GM19452 (cell line): ENCODE data around the gene CCDC24.

Source experiments
- ATAC-seq: cut with Tn5 transposase; IDR thresholded peaks from one replicate; pipeline ENCODE4 v1.9.1; 2021; ENCODE audit not compliant: unreplicated experiment

CCDC24 gene

DNA sequence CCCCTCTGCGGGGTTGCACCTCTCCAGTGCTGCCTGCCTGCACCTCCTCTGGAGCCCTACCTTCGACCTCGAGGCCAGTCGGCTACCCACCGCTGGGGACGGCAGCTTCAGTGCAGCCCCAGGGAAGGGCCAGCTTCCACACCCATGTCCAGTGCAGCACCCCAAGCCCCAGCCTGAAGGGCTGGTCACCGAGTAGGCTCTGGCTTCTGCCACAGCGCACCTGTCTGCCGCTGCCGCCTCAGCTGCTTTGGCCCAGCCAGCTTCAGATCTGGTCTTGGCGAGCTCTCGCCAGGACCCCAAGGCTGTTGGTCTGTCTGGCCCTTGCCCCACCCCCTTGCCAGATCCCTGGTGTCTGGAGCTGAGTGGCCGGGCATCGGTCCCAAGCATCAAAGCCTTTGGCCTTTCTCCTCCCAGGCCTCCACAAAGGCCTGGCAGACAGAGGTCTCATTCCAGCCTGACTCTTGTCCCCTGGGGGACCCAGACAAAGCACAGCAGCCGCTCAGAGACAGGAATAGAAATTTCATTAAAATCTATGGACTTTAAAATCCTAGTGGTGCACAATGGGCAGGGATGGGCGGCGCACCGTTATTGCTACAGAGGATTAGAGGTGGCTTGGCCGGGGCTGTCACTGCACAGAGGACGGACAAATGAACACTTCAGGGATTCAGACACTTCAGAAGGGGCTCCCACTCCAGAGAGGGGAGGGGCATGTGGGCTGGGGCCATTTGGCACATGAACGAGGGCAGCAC lies 4.8 kb downstream of the CCDC24 start:
- no peak for ATAC-seq

DNA sequence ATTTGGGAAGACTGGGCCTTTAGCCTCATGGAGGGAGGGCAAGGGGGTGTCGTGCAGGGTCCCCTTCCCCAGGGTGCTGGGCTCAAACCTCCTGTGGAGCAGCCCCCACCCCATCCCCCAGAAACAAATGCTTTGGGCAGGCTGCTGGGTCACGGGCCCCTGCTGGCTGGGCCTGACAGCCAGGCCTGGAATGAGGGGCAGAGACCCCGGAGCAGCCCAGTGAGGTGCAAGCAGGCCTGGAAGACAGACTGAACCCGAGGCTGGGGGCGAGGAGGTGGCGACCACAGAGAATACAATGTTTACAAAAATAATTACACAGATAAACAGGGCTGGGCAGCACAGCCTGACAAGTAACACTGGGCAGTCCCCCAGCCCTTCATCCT lies 5.3 kb downstream of the CCDC24 start:
- no peak for ATAC-seq

DNA sequence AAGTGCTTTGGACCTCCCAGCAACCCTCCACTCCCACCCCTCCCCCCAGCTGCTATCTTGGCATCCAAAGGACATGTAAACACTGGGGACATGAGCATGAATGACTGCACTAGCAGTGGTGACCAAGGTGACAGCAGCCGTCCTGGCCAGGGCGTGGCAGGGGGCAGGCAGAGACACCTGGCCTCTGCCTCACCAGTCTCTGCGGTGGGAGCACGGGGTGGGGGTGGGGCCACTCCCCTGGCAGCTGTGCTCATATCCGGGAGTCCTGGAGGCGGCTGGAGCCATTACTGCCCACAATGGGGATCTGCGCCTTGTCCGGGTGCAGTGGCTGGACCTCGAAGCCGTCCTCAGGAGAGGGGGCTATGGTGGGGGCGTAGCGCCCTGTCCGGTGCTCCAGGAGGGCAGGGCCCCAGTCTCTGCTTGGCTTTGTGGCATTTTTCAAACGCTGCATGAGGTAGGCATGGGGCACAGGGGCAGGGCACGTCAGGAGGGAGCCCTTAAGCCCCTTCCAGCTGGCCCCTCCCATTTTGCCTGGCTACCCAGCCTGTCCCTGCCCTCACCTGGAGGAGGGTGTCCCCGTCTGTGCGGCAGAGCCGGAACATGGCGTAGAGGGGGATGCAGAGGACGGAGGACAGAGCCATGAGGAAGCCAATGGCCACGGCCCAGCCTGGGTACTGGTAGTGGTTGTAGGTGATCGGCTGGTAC lies 6.0 kb downstream of the CCDC24 start:
- ATAC-seq: no peak

DNA sequence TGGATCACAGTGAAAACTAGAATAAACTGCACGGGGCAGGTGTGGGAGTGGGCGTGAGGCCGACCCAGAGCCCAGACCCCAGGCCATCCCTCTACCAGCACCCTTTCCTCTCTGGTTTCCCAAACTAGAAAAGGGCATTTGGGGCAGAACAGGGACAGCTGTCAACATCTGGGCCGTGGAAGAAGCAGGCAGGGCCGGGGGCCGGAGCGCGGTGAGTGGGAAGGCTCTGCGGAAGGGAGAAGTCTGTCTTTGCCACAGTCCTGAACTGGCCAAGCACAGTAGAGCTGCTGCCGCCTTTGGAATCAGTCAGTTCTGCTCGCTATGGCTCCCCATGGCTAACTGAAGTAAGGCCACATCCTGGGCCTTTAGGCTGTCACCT lies 6.6 kb downstream of the CCDC24 start:
- no peak for ATAC-seq

DNA sequence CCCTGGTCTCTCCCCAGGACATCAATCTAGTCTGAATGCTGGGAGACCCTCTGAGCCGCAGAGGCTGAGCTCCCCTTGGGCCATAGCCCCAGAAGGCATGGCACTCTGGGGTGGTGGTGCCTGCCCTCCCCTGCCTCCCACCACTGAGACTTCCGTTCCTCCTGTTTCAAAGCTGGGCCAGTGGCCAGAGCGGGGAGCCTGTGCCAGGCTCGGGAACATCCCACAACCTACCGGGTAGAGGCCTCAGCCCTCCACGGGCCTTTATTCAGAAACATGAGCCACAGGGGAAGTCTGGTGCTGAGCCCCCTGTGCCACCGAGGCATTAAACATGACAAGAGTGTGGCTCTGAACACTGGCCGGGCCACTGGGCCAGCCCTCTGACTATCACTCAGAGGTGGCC lies 8.1 kb downstream of the CCDC24 start:
- no peak for ATAC-seq

DNA sequence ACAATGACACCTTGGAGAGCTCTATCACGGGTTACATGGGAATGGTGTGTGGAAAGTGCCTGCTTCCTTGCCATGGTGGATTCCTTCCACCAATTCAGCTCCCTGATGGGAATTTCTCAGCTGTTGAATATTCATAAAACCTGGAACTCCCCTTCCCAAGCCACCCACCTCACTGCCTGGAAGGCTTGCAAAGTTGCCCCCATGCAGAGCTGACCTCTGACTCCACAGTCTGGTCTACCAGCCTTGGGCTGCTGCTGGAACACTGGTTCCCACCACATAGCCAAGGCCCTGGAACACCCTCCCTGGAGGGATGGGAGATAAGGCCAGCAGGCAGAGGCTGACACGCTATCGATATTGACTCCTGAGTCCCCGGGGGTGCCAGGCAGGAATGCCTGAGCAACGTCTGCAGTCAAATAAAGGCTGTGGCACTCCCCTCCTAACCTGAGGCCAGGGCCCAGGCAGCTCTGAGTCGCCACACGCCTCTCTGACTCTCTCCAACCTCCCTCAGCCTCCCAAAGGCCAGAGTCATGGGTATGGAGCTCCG lies 8.8 kb downstream of the CCDC24 start:
- no peak for ATAC-seq

DNA sequence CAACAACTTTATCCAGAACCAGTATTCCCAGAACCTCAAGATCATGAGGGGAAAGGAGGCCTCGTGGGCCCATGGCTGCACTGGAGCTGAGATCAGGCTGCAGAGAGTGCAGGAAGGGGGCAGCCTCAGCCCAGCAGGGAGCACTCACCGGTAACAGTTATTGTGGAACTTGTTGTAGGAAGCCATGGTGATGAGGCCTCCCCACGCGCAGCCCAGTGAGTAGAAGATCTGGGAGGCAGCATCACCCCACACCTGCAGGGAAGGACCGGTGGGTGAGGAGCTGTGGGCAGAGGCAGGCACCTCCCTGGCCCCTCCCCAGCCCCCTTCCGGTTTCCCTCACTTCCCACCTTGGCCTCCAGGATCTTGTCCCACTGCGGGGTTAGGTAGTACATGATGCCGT lies 10.8 kb downstream of the CCDC24 start:
- ATAC-seq: no peak

DNA sequence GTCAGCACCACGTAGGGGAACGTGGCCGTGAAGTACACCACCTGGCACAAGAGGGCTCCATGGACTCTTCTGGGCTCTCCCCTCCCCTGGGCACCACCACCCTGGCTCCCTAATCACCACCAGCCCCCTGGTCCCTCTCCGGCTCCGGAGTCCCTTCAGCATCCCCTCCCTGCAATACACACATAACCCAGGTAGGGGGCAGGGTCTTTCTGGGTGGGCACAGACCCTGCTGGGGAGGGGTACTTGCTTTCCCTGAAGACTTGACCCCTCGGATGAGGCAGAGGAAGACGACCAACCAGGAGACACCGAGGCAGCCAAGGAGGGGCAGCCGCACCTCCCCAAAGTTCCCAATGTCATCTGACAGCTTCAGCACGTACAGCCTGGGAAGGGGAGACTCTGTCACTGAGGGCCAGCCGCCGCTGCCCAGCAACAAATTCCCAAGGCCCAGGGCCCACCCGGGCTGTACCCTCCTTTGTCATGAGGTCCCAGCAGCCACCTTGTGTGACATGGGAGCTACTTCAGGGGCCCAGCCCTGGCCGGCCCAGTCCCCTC lies 11.3 kb downstream of the CCDC24 start:
- ATAC-seq: no peak

DNA sequence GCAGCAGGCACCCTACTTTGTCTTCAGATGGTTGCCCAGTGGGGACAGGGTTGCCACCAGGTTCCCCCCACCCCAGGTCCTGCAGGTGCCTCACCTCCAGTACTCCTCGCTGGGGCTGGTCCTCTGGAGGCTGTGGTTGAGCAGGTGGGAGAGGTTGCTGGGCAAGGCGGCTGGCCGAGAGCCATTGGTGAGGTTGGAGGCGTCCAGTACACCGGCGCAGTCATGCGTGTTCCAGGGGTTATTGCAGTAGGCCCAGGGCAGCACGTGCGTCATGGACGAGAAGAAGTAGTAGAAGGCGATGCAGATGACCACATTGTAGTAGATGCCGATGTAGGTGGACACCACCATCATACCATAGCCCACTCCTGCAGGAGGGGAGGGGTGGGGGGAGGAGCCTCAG lies 16.9 kb downstream of the CCDC24 start:
- ATAC-seq: no peak

DNA sequence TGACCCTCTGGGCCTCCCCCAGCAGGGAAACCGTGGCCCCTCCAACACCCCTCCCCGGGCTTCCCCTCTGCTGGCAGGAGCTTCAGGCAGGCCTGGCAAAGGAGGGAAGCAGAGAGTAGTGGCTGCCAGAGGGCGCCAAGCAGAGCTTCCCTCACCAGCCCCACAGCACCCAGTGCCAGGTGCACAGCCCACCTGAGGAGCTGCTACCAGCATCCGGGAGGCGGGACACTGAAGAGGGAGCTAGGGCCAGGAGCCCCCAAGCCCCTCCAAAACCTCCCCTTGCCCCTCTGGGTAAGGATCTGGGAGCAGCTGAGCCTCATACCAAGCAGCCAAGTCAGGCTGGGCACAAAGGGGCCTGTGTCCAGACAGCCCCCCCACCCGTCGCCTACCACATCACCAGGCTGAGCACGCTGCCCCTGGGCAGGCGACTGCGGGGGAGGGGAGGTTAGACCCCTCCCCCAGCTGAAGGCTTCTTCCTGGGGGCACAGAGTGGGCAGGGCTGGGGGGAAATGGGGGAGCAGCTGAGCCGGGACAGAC lies 19.6 kb downstream of the CCDC24 start:
- ATAC-seq: no peak

DNA sequence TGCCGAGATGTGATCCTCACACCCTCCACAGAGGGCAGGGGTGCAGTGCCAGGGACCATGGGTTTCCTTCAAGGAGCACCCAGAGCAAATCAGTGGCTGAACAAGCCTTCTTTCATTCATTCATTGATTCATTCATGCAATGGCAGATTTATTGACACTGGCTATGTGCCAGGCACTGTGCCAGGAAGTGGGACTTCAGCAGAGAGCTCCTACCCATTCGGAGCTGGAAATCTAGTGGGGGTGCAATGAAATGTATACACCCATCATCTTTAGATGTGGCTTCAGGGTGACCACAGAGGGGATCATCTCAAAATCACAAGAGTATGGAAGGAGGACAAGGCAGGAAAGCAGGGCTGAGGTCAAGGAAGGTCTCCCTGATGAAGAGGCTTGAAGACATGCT lies 21.0 kb downstream of the CCDC24 start:
- no peak for ATAC-seq

DNA sequence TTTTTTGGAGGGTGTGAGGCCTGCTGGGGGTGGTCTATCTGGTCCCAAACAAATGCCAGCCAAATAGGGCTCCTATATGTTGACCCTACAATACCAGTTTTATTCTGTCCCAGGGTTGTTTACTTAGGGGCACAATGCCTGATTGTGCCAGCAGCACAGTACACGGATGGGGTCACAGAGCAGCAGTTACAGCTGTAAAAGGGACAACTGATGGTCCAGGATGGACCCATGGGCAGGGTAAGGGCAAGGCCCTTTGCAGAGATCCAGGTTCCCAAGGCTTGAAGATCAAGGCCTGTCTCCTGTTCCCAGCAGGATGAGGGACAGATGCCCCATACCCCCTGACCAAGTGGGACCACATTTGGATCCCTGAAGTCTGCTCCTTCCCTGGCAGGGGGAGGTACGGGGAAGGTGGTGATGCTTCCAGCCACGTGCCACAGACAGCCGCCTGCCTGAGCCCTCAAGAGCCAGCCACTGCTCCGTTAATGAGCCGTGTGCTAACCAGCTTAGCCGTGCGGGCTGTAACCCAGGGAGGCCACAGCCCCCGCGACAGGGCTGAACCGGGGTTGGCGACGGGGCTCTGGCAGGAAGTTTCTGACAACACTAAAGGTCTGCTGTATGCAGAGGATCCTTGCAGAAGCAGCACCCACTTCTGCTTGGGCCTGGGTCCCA lies 21.7 kb downstream of the CCDC24 start:
- no peak for ATAC-seq

DNA sequence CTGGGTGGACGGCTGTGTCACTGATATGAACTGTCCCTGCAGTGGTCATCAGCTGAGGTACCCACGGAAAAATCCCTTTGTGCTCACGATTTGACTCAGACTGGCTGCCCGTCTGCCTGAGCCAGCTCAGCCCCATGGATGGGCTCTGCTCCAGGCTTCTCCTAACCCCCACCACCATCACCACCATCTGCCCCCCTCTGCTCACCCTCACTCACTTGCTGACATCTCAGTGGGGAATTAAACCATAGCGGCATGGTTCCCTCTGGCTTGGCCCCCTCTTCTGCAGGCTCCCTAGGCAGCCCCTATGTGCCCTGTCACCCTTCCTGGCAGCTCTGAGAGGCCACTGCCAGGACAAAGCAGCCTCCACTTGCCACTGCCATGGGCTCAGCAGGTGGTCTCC lies 22.6 kb downstream of the CCDC24 start:
- no peak for ATAC-seq

DNA sequence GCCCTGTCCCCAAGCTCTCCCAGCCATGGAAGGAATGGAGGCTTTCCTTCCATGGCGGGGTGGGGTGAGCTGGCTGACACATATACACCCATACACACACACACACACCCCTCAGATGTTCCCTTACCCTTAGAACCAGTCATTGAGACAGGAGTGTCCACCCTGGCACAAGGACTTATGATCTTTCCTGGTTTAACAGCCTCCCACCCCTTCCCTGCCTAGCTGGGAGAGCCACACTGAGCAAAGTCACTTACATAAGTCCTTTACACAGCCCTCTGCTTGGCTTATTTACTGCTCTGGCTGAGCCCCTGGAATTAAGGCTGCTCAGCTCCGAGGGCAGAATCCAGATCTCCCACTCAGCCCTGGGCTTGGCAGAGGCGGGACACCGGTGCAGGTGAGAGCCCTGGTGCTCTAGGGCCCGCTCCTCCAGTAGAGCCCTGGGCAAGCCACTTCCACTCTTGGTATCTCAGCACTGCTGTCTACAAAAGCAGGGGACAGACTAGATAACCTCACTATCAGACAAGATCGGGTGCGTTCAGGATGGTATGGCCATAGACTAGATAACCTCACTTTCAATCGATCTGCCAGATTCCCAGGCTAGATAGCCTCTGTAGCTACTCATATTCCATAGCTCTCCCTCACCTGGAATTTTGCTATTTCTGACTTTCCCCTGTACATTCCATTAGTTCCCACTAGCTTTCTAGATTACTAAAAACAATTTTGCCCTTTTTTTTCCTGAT lies 23.1 kb downstream of the CCDC24 start:
- no peak for ATAC-seq

DNA sequence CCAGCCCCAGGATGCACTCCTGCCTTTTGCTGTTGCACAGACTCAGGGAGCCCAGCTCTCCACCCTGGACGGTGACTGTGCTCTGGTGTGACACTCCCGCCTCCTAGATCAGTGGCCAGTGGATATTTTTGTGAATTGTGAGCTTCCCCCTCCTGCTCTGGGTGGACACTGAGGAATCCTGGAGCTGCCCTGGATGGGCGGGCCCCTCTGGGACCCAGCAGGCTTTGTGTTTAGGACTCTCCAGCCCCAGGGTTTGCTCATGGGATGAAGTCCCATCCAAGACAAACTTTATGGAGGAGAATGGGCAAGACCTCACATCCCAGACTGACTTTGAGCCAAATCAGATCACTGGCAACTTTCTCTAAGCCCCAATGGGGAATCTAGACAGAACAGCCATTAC lies 23.8 kb downstream of the CCDC24 start:
- no peak for ATAC-seq

DNA sequence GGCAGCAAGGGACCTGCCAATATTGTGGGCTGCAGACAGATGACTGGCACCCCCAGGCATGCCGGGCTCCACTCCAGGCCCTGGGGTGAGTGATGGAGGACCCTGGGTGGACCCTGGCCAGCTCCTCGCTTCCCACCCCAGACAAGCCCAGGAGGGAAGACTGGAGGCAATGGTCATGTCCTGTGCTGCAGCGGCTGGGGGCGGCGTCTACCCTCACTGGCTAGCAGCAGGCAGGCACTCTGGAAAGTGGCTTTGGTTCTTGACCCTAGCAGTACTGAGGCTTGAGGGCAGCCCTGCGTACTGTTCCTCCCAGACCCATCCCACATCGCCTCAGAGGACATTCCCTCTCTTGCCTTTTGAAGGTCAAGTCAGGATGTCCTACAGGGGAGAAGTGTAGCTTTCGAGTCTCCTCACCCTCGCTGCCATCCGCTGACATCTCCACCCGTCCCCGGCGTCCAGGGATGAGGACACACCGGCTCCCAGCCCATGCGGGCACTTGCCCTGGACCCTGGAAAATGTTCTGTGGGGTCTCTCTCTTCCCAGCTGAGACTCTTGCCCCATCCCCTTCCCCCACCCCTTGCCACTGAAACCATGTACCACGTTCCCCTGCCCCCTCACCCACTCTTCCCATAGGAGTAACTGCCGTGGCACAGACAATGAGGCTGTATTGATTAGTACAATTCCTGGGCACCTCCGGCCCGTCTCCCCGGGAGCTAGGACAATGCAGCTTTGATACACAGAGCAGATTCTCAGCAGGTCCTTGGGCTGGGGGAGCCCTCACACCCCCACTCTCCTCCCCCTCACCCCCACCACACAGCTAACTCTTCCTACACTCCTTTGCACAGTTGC lies 24.9 kb downstream of the CCDC24 start:
- no peak for ATAC-seq

DNA sequence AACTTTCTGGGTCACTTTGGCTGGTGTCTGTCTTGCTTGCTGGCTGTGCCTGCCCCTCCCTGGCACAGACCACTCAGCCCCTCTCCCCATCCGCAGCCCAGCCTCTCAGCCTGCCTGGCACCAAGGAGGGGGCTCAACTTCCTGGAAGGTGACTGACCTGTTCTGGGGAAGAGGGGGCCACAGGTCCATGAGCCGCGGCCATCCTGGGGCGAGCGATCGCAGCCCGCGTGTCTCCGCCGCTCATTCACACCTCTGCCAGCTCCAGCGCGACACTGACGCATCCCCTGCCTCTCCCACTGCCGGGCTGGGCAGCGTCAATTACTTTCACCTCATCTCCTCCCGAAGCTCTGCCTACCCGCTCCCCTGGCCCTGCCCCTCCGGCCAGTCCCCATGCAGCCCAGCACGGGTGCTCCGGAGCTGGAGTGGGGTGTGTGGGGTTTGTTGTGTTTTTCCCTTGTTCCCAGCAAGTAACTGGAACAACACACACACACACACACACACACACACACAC lies 25.5 kb downstream of the CCDC24 start:
- ATAC-seq: no peak

DNA sequence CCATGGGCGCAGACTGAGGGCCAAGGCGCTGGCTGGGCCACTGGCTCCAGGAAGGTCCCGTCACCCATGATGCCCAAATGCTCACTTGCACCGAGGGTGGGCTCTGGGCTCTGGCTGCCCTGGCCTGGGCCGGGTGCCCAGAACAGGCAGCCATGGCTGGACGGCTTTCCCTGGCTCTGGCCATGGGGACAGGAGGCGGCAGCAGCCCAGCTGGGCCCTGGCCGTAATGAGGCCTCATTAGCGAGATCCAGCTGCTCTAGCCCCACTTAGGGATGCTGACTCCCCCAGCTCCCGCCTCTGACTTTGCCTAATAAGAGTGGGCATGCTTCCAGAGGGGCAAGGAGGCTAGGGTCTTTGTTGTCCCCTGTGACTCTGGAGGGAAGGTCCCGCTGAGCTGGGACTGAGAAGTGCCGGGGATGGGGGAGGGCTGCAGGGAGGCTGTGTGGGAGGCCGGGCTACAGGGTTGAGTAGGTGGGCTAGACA lies 28.1 kb downstream of the CCDC24 start:
- no peak for ATAC-seq

DNA sequence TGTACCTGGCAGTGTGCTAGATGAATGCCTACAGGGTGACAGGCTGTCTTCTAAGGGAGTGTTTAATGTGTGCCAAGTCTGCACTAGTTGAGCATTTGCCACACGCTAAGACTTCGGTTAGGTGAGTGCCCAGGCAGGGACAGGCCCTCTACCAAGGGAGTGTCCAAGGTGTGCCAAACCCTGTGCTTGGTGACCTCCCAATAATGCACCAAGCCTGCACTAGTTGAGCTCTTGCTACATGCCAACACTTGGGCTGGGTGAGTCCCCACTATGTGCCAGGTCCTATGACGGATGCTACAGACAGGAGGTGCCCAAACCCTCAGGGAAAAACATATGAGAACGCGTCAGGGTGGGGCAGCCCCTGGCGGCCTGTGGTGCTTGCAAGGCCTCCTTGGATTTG lies 29.1 kb downstream of the CCDC24 start:
- ATAC-seq: no peak

DNA sequence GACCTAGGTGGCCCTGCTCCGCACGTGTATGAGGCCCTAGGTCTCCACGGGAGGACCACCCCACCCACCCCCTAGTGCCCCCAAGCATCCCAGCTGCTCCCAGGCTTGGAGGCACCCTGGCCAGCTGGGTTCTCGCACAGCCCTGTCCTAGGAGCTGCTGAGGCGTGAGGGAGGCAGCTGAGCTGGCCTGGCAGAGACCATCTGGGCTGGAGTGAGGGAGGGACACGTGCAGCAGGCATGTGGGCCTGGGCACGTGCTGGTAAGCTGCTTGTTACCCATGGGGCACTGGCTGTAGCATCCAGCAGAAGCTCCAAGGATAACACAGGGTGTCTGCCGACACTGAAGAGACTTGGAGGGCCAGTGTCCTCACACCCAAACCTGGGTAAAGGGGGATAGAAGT lies 29.8 kb downstream of the CCDC24 start:
- no peak for ATAC-seq
